ENCODE results near the gene ITGB3BP.
A peak's percentile ranks its signal among the peaks of the same experiment; 100 is the strongest.

The ITGB3BP gene

DNA sequence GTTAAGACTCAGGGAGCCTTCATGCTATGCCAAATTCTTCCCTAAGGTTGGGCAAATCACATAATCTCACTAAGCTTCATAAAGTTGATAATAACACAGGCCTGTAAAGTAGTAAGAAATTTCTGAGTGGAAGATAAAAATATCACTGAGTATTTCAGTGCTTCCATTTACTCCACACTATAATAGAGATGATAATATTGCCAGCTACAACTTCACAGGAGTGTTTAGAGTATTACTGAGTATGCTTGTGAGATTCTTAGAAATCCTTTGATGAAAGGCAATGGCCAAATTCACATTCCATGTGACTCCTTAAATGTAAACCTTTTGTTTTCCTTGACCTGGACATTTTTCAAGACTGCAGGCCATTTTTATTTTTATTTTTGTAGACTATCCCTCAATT is 10.4 kb downstream of the ITGB3BP start:
- no peak overlapping the region for H3K4me3 ChIP-seq (replicated peaks; ENCODE audit: low read depth, low read length)
- TF ChIP-seq, protein P1, sequence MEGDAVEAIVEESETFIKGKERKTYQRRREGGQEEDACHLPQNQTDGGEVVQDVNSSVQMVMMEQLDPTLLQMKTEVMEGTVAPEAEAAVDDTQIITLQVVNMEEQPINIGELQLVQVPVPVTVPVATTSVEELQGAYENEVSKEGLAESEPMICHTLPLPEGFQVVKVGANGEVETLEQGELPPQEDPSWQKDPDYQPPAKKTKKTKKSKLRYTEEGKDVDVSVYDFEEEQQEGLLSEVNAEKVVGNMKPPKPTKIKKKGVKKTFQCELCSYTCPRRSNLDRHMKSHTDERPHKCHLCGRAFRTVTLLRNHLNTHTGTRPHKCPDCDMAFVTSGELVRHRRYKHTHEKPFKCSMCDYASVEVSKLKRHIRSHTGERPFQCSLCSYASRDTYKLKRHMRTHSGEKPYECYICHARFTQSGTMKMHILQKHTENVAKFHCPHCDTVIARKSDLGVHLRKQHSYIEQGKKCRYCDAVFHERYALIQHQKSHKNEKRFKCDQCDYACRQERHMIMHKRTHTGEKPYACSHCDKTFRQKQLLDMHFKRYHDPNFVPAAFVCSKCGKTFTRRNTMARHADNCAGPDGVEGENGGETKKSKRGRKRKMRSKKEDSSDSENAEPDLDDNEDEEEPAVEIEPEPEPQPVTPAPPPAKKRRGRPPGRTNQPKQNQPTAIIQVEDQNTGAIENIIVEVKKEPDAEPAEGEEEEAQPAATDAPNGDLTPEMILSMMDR (IDR thresholded peaks at IDR 0.05; ENCODE audit: low read depth, low read length, missing control alignments), result no peak
- no peak for DNase-seq (ENCODE audit: extremely low read depth, low read depth)

- TF ChIP-seq, protein P1 (IDR thresholded peaks at IDR 0.05; ENCODE audit: low read depth, low read length, missing control alignments), result no peak
- no peak for DNase-seq (ENCODE audit: extremely low read depth, low read depth)
- no peak overlapping the region for H3K4me3 ChIP-seq (replicated peaks; ENCODE audit: low read depth, low read length)
These were observed 13.3 kb downstream of the ITGB3BP start for GRCh38 chr1:63509718-63510117.

GRCh38 chr1:63506782-63507181 is 16.2 kb downstream of the ITGB3BP start:
- TF ChIP-seq, protein P1 (IDR thresholded peaks at IDR 0.05; ENCODE audit: low read depth, low read length, missing control alignments), result no peak
- DNase-seq (ENCODE audit: extremely low read depth, low read depth), result no peak
- no peak overlapping the region for H3K4me3 ChIP-seq (replicated peaks; ENCODE audit: low read depth, low read length)

GRCh38 chr1:63501256-63501655 is 21.8 kb downstream of the ITGB3BP start:
- no peak for DNase-seq (ENCODE audit: extremely low read depth, low read depth)
- TF ChIP-seq, protein P1 (IDR thresholded peaks at IDR 0.05; ENCODE audit: low read depth, low read length, missing control alignments), result no peak
- H3K4me3 ChIP-seq (replicated peaks; ENCODE audit: low read depth, low read length), result no peak overlapping the region

GRCh38 chr1:63498106-63498505 is 24.9 kb downstream of the ITGB3BP start:
- no peak for DNase-seq (ENCODE audit: extremely low read depth, low read depth)
- H3K4me3 ChIP-seq (replicated peaks; ENCODE audit: low read depth, low read length), result no peak overlapping the region
- TF ChIP-seq, protein P1 (IDR thresholded peaks at IDR 0.05; ENCODE audit: low read depth, low read length, missing control alignments), result no peak

- H3K4me3 ChIP-seq (replicated peaks; ENCODE audit: low read depth, low read length), result no peak overlapping the region
- DNase-seq (ENCODE audit: extremely low read depth, low read depth), result no peak
- TF ChIP-seq, protein P1 (IDR thresholded peaks at IDR 0.05; ENCODE audit: low read depth, low read length, missing control alignments), result no peak
These were observed 25.4 kb downstream of the ITGB3BP start for GRCh38 chr1:63497577-63497976.

DNA sequence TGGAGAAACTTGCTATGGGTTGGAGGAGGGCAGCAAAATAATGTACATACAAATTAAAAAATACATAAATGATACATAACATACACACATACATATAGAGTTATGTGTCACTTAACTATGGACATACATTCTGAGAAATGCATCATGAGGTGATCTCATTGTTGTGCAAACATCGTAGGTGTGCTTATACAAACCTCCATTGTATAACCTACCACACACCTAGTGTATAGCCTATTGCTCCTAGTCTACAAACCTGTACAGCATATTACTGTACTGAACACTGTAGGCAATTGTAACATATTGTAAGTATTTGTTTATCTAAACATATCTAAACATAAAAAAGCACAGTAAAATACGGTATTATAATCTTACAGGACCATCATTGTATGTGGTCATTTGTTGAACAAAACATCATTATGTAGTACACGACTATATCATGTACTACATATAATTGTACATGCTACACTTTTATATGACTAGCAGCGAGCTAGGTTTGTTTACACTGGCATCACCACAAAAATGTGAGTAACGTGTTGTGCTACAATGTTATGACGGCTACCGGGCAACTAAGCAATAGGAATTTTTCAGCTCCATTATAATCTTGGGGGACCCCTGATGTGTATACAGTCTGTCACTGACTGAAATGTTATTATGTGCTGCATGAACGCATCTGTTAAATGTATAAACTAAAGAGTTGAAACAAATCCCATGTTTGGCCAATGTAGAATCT is 35.5 kb downstream of the ITGB3BP start:
- H3K4me3 ChIP-seq (replicated peaks; ENCODE audit: low read depth, low read length), result no peak overlapping the region
- TF ChIP-seq, protein P1 (IDR thresholded peaks at IDR 0.05; ENCODE audit: low read depth, low read length, missing control alignments), result no peak
- peak; percentile 45 for DNase-seq (ENCODE audit: extremely low read depth, low read depth)

Measured in HFF-Myc (cell line).